PC-3 (cell line): ENCODE measurements around the gene LRRC75B. TPM values are rescaled to one million over a fixed set of nuclear protein-coding genes. Genes with fewer than 3 reads are reported as not detected.

Experiments
- ATAC-seq: fragments of 200-7000 bp; cut with Tn5 transposase; 2 replicates; pipeline ENCODE4 v1.9.1; 2020; ENCODE audit warnings: mild to moderate bottlenecking, moderate library complexity
- BruUV-seq: library from RNA; stranded (reverse); fragments of 400-500 nt; replicated peaks from 2 replicates; lab custom pipeline; 2021; lab: Mats Ljungman, UMichigan
- CTCF ChIA-PET: fragments of 300-600 bp; sonication (Branson Sonifier 250); formaldehyde crosslinking; loops from one replicate; lab custom pipeline; 2022; ENCODE audit warnings: antibody characterized with exemption; lab: Charles Lee
- POLR2A ChIA-PET: fragments of 300-600 bp; sonication (Branson Sonifier 250); formaldehyde crosslinking; loops from one replicate; lab custom pipeline; 2022; ENCODE audit warnings: antibody characterized with exemption; ENCODE audit not compliant: unreplicated experiment; lab: Charles Lee
- DNase-seq: peaks from one replicate; pipeline ENCODE4 v3.0.0-alpha.2; 2015
- H2AFZ ChIP-seq: fragments of 300-600 bp; sonication (generic); 2 replicates; pipeline ENCODE4 v1.6.0; 2016; ENCODE audit warnings: antibody characterized with exemption, low read length
- H3F3A ChIP-seq: fragments of 300-600 bp; sonication (generic); one replicate; pipeline ENCODE4 v1.6.0; 2017; ENCODE audit warnings: antibody characterized with exemption, low read length, control low read depth, mild to moderate bottlenecking; ENCODE audit not compliant: unreplicated experiment
- H3K27ac ChIP-seq: fragments of 300-600 bp; sonication (generic); 2 replicates; pipeline ENCODE4 v1.5.1; 2016; ENCODE audit warnings: mild to moderate bottlenecking, low read length
- H3K27me3 ChIP-seq: fragments of 300-600 bp; sonication (generic); 2 replicates; pipeline ENCODE4 v1.6.1; 2016; ENCODE audit warnings: low read length, mixed read lengths
- H3K36me3 ChIP-seq: fragments of 300-600 bp; sonication (generic); 2 replicates; pipeline ENCODE4 v1.6.1; 2016; ENCODE audit warnings: low read depth, mixed run types, low read length, mixed read lengths
- H3K4me1 ChIP-seq: fragments of 300-600 bp; sonication (generic); 2 replicates; pipeline ENCODE4 v1.5.1; 2016; ENCODE audit warnings: low read length; ENCODE audit not compliant: insufficient read depth
- H3K4me2 ChIP-seq: fragments of 300-600 bp; sonication (generic); 2 replicates; pipeline ENCODE4 v1.6.0; 2016; ENCODE audit warnings: low read length
- H3K4me3 ChIP-seq: fragments of 300-600 bp; sonication (generic); 2 replicates; pipeline ENCODE4 v1.5.1; 2016; ENCODE audit warnings: mild to moderate bottlenecking, low read length, mixed read lengths
- H3K79me2 ChIP-seq: fragments of 300-600 bp; sonication (generic); 2 replicates; pipeline ENCODE4 v1.6.1; 2017; ENCODE audit warnings: low read length, mixed read lengths
- H3K9ac ChIP-seq: fragments of 300-600 bp; sonication (generic); 2 replicates; pipeline ENCODE4 v1.6.0; 2016; ENCODE audit warnings: mild to moderate bottlenecking, low read length
- H3K9me2 ChIP-seq: fragments of 300-600 bp; sonication (generic); replicated peaks from 2 replicates; pipeline ENCODE4 v1.6.1; 2016; ENCODE audit warnings: mixed run types, low read length, mixed read lengths
- H3K9me3 ChIP-seq: fragments of 300-600 bp; sonication (generic); 2 replicates; pipeline ENCODE4 v1.6.1; 2016; ENCODE audit warnings: low read length, mixed read lengths
- H4K20me1 ChIP-seq: fragments of 300-600 bp; sonication (generic); 2 replicates; pipeline ENCODE4 v1.6.1; 2016; ENCODE audit warnings: low read length, mixed read lengths
- EZH2 ChIP-seq: fragments of 300-600 bp; sonication (generic); IDR thresholded peaks from one replicate; pipeline ENCODE4 v1.6.1; 2017; ENCODE audit warnings: antibody characterized with exemption, mild to moderate bottlenecking, low read length; ENCODE audit not compliant: unreplicated experiment
- EZH2phosphoT487 ChIP-seq: fragments of 300-600 bp; sonication (generic); IDR thresholded peaks from 2 replicates; pipeline ENCODE4 v1.6.1; 2018; ENCODE audit warnings: mild to moderate bottlenecking, antibody characterized with exemption, low read length, borderline replicate concordance
- intact Hi-C: fragments of 100-400 bp; cut with micrococcal nuclease; formaldehyde crosslinking; loops from 2 replicates; pipeline ENCODE4 v1.9.0; 2023
- total RNA-seq: library from RNA; depleted of rRNA; stranded (reverse); fragments of >200 nt; gene quantifications from 2 replicates; pipeline ENCODE4 v1.2.3, GENCODE V29; 2014
- TF ChIP-seq, protein P1 (sequence below): fragments of 300-600 bp; sonication (generic); conservative IDR thresholded peaks from 2 replicates; pipeline ENCODE4 v1.5.1; 2017; ENCODE audit warnings: antibody characterized with exemption, low read depth, mild to moderate bottlenecking, low read length

LRRC75B gene
- total RNA-seq, 1 experiment from 2014 or later = 4.5 TPM

DNA sequence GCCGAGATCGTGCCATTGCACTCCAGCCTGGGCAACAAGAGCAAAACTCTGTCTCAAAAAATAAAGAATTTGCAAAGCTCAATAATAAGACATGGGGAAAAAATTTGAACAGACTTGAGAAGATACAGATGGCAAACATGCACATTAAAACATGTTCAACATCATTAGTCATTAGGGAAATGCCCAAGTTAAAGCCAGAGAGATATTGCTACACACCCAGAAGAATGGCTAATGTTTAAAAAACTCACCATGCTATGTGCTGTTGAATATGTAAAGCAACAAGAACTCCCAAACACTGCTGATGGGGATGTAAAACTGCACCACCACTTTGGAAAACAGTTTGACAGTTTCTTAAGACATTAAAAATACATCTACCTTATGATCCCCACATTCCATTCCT lies 12.6 kb downstream of the LRRC75B start:
- no peak overlapping the region for H3K27ac ChIP-seq
- CTCF ChIA-PET = no interaction called here
- peak; percentile 14 for DNase-seq

DNA sequence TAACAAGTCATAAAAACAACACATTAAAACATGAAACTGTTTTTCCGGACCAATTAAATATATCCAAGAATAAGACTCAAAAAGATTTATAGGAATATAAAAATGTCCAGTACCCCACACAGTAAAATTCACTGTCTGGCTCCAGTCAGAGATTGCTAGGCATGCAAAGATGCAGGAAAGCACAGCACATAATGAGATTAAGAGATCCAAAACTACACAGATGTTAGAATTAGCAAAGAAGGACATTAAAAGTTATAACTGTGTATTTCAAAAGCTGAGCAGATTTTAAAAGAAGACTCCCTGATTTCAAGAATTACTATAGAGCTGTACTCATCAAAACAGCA lies 13.6 kb downstream of the LRRC75B start:
- TF ChIP-seq, protein P1, sequence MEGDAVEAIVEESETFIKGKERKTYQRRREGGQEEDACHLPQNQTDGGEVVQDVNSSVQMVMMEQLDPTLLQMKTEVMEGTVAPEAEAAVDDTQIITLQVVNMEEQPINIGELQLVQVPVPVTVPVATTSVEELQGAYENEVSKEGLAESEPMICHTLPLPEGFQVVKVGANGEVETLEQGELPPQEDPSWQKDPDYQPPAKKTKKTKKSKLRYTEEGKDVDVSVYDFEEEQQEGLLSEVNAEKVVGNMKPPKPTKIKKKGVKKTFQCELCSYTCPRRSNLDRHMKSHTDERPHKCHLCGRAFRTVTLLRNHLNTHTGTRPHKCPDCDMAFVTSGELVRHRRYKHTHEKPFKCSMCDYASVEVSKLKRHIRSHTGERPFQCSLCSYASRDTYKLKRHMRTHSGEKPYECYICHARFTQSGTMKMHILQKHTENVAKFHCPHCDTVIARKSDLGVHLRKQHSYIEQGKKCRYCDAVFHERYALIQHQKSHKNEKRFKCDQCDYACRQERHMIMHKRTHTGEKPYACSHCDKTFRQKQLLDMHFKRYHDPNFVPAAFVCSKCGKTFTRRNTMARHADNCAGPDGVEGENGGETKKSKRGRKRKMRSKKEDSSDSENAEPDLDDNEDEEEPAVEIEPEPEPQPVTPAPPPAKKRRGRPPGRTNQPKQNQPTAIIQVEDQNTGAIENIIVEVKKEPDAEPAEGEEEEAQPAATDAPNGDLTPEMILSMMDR = no peak
- TF ChIP-seq EZH2phosphoT487 (no peak), EZH2 (no peak)
- Histone ChIP-seq H3K4me3 (no peak overlapping the region), H3K27me3 (no peaks in the 10 kb centered on the region), H3K79me2 (no peaks in the 10 kb centered on the region), H3K4me1 (peaks cover 11% of the 10 kb centered on the region), H2AFZ (no peak overlapping the region), H3K9me2 (no peaks in the 10 kb centered on the region), H3K27ac (no peak overlapping the region), H3K4me2 (no peak overlapping the region), H3F3A (no peaks in the 10 kb centered on the region), H4K20me1 (0 out of 2 replicates have a peak, but pooled peaks cover 4% of the 10 kb centered on the region), H3K9me3 (no peaks in the 10 kb centered on the region), H3K36me3 (peaks cover 2% of the 10 kb centered on the region; the same call in 1 of the 2 replicates), H3K9ac (no peak overlapping the region)
- ChIA-PET POLR2A (no interaction called here), CTCF (no interaction called here)
- TSS peak; percentile 2 for BruUV-seq
- intact Hi-C loops = no loop called here
- ATAC-seq (no peak; the same call in 1 of the 2 replicates), DNase-seq (no peak)

More for the DNA sequence above, 12.6 kb downstream of the LRRC75B start:
- 0 out of 2 replicates have a peak, but pooled peaks cover 4% of the 10 kb centered on the region for H4K20me1 ChIP-seq
- no peak overlapping the region for H3K4me2 ChIP-seq
- TF ChIP-seq, protein P1 = no peak
- no peak for TF ChIP-seq EZH2
- TF ChIP-seq EZH2phosphoT487 = no peak
- no peaks in the 10 kb centered on the region; the same call in 1 of the 2 replicates for H3K36me3 ChIP-seq
- ATAC-seq = no peak; the same call in 1 of the 2 replicates
- no peak overlapping the region for H2AFZ ChIP-seq
- intact Hi-C loops = no loop called here
- POLR2A ChIA-PET = no interaction called here
- H3F3A ChIP-seq = no peaks in the 10 kb centered on the region
- H3K9me3 ChIP-seq = no peaks in the 10 kb centered on the region
- no peak overlapping the region for H3K4me3 ChIP-seq
- no peaks in the 10 kb centered on the region for H3K27me3 ChIP-seq
- peaks cover 11% of the 10 kb centered on the region for H3K4me1 ChIP-seq
- BruUV-seq = no TSS peak
- no peaks in the 10 kb centered on the region for H3K9me2 ChIP-seq
- H3K9ac ChIP-seq = no peak overlapping the region
- H3K79me2 ChIP-seq = no peaks in the 10 kb centered on the region

DNA sequence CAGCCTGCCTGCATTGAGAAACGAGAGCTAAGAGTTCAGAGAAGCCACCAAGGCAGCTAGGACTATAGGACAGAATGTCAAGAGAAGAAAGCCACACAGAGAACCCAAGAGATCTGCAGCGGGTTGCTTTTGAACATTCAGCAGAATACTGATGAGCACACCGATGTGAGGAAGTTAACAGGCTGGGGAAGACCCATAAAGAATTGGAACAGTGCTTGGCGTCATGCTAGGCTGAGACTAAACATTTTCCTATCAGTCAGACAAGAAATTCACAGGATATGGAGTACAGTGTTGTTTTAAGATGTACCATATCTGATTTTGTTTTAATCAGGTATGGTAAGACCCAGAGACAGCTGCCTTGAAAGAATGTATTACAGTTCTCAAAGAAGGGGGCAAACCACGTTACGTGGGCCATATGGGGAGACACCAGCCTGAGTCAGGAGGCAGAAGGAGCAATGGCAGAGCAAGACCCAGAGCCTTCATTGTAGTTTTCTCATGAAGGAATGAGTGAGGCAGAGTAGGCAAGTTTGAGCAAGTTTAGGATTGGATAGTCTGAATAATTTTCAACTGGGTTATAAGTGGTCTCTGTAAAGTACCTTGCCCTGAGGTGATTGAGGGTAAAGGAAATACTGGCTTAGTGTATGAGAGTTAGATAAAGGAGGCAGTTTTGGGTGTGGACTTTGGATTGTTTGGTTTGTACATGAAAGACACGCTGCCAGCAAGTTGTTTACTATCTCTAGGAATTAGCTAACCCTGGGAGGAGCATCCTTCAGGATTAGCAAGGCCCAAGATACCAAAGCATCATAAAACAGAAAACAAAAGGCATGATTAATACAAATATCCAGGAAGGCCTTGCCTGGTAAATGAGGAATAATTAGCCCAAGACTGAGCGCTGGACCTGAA lies 14.3 kb downstream of the LRRC75B start:
- Histone ChIP-seq H3F3A (no peaks in the 10 kb centered on the region), H3K4me2 (no peak overlapping the region), H2AFZ (no peak overlapping the region), H3K4me3 (no peak overlapping the region), H4K20me1 (0 out of 2 replicates have a peak, but pooled peaks cover 4% of the 10 kb centered on the region), H3K27me3 (no peaks in the 10 kb centered on the region), H3K9ac (no peak overlapping the region), H3K4me1 (peaks cover 11% of the 10 kb centered on the region), H3K36me3 (peaks cover 2% of the 10 kb centered on the region; the same call in 1 of the 2 replicates), H3K27ac (no peak overlapping the region), H3K9me2 (no peaks in the 10 kb centered on the region), H3K79me2 (no peaks in the 10 kb centered on the region), H3K9me3 (no peaks in the 10 kb centered on the region)
- TF ChIP-seq EZH2phosphoT487 = no peak
- no peak for TF ChIP-seq EZH2
- TF ChIP-seq, protein P1 = no peak
- POLR2A ChIA-PET = no interaction called here
- no TSS peak for BruUV-seq
- ATAC-seq (peak; percentile 75), DNase-seq (peak; percentile 13)
- CTCF ChIA-PET = no interaction called here
- intact Hi-C loops = no loop called here
